IPS DF 6.9 (cell line): ENCODE measurements around the gene TNRC18.
"Not testable (repeated sequence)": the region's sequence is repeated elsewhere in the genome, so short reads cannot be mapped to it uniquely, and the experiment has no call there.

Experiments
- DNase-seq: peaks from one replicate; pipeline ENCODE4 v3.0.0-alpha.2; 2013; ENCODE audit warnings: low read depth, low spot score
- H3K27ac ChIP-seq: one replicate; pipeline ENCODE4 v1.5.1; 2013; ENCODE audit warnings: low read length, control low read depth
- H3K27me3 ChIP-seq: 2 replicates; pipeline ENCODE4 v1.6.1; 2013; ENCODE audit warnings: mild to moderate bottlenecking, low read length; ENCODE audit not compliant: control insufficient read depth, insufficient read depth
- H3K36me3 ChIP-seq: 2 replicates; pipeline ENCODE4 v1.6.1; 2013; ENCODE audit warnings: low read length; ENCODE audit not compliant: control insufficient read depth, insufficient read depth
- H3K4me1 ChIP-seq: 2 replicates; pipeline ENCODE4 v1.6.1; 2013; ENCODE audit warnings: low read length; ENCODE audit not compliant: control insufficient read depth, insufficient read depth
- H3K4me3 ChIP-seq: 2 replicates; pipeline ENCODE4 v1.5.1; 2013; ENCODE audit warnings: mild to moderate bottlenecking, low read length
- H3K9me3 ChIP-seq: 2 replicates; pipeline ENCODE4 v1.6.1; 2013; ENCODE audit warnings: low read length, inconsistent platforms; ENCODE audit not compliant: control insufficient read depth, insufficient read depth
- WGBS: extraction: QIAGEN DNeasy Blood & Tissue Kit; methylation state at CpG from one replicate; pipeline ENCODE4 v1.1.7; 2013; ENCODE audit warnings: mixed read lengths, missing lambda C conversion rate; ENCODE audit not compliant: insufficient read length, insufficient coverage; 5-methylcytosine and 5-hydroxymethylcytosine counted together

Gene TNRC18

DNA sequence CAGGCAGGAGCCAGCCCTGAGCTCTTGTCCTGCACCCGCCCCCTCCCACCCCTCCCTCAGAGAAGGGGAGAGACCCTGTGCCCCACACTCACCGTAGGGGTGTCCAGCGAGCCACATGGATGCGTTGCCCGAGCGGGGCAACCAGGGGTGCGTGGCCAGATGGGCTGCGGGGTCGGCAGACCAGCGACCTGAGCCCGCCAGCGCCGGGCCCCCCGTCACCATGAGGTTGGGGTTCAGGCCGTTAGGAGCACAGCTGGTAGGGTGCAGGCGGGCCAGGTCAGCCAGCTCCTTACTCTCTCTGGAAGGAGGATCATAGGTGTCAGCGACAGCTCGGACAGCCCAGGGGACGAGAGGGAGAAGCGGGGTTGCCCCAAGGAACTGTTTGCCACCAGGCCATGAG, 46.4 kb downstream of the TNRC18 start:
- Histone ChIP-seq H3K9me3 (no peaks in the 10 kb centered on the region), H3K4me1 (peaks cover 1% of the 10 kb centered on the region; the same call in 1 of the 2 replicates), H3K36me3 (no peaks in the 10 kb centered on the region; the same call in 1 of the 2 replicates), H3K4me3 (no peak overlapping the region), H3K27me3 (no peaks in the 10 kb centered on the region), H3K27ac (no peak overlapping the region)
- DNase-seq = no peak
- no CpG with 5 or more reads among the region's 20 CpGs for WGBS

- Histone ChIP-seq H3K27me3 (no peaks in the 10 kb centered on the region), H3K9me3 (no peaks in the 10 kb centered on the region), H3K27ac (no peak overlapping the region), H3K4me1 (peaks cover 1% of the 10 kb centered on the region; the same call in 1 of the 2 replicates), H3K4me3 (no peak overlapping the region), H3K36me3 (no peaks in the 10 kb centered on the region)
- no CpG with 5 or more reads among the region's 20 CpGs for WGBS
- no peak for DNase-seq
These were observed 47.7 kb downstream of the TNRC18 start for GRCh38 chr7:5375925-5376324.

DNA sequence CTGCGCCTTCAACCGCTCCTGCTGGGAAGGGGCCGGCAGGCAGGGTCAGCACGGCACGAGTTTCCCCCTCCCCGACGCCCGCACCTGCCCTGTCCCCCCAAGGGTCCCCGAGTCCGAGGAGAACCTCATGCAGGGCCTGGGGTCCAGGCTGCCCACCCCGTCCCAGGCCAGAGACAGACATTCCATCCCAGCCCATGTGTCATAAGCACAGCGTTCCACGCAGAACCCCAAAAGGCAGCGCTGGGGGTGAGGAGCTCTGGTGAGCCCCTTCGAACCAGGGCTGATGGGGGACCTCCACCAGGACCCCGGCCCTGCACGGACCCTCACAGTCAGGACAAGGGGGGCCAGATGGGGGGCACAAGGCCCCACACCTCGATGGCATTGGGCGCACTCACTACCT, 49.2 kb downstream of the TNRC18 start:
- no peaks in the 10 kb centered on the region for H3K36me3 ChIP-seq
- no peak for DNase-seq
- no peaks in the 10 kb centered on the region for H3K9me3 ChIP-seq
- peaks cover 1% of the 10 kb centered on the region; the same call in 1 of the 2 replicates for H3K4me1 ChIP-seq
- H3K27me3 ChIP-seq = no peaks in the 10 kb centered on the region
- no peak overlapping the region for H3K27ac ChIP-seq
- no CpG with 5 or more reads among the region's 19 CpGs for WGBS
- no peak overlapping the region for H3K4me3 ChIP-seq

DNA sequence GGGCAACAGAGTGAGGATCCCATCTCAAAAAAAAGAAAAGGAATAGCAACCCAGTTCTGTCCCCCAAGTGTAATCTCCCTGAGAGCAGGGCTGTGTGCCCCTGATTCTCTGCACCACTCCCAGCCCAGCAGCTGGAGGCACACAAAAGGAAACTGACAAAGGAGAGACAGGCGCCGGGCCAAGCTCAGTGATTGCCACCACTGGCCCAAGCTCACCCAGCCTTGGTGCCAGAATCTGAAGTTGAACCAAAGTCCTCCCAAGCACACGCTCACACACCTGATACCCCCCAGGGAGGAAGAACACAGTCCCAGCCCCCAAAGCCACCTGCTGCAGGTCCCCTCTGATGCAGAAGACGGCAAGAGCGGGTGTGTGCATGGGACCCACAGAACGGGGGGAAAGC, 50.3 kb downstream of the TNRC18 start:
- Histone ChIP-seq H3K36me3 (no peaks in the 10 kb centered on the region), H3K27me3 (no peaks in the 10 kb centered on the region), H3K9me3 (no peaks in the 10 kb centered on the region), H3K4me3 (no peak overlapping the region), H3K27ac (no peak overlapping the region), H3K4me1 (peaks cover 1% of the 10 kb centered on the region; the same call in 1 of the 2 replicates)
- WGBS = no CpG with 5 or more reads among the region's 6 CpGs
- no peak for DNase-seq

DNA sequence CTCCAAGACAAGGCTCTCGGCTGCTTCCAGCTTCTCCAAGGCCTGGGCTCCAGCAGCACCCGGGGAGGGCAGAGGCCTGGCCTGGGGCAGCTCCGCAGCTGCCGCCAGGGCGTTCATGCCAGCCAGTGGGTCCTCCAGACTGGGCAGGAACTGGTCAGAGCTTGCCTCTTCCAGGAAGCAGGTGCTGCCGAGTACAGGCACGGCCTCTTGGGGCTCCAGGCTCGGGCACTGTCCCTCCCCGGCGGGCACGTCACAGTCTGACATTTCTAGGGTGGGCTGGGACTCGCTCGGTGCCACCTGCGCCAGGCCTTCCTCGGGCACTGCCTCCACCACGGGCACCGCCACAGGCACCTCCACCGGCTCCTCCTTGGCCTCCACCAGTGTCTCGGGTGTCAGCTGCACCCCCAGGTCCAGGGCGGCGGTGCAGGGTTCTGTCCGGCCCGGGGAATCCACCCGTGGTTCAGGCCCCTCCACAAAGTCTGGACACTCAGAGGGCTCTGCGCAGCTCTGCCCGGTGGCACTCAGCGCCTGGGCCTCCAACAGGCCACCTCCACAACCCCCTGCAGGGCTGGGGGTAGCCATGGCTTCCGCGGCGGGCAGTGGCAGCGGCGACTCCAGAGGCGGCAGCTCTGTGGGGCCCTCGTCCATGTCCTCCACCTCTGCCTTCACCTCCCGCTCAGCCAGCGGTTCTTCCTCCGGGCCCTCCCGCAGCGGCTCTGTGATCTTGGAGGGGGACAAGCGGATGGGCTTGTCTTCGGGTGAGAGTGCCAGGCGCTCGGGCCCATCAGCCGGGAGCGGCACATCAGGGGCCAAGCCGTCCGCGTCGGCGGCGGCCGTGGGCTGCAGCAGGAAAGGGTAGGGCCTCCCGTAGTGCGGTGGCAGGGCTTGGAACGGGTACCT, 52.9 kb downstream of the TNRC18 start:
- Histone ChIP-seq H3K9me3 (no peaks in the 10 kb centered on the region), H3K27me3 (no peaks in the 10 kb centered on the region), H3K4me1 (no peaks in the 10 kb centered on the region), H3K36me3 (no peaks in the 10 kb centered on the region), H3K4me3 (no peak overlapping the region), H3K27ac (no peak overlapping the region)
- no CpG with 5 or more reads among the region's 55 CpGs for WGBS
- no peak for DNase-seq

GRCh38 chr7:5367661-5368060, 56.0 kb downstream of the TNRC18 start:
- Histone ChIP-seq H3K27me3 (no peaks in the 10 kb centered on the region), H3K27ac (no peak overlapping the region), H3K36me3 (no peaks in the 10 kb centered on the region), H3K4me1 (no peaks in the 10 kb centered on the region), H3K4me3 (no peak overlapping the region), H3K9me3 (no peaks in the 10 kb centered on the region)
- WGBS = no CpG with 5 or more reads among the region's 9 CpGs
- no peak for DNase-seq

DNA sequence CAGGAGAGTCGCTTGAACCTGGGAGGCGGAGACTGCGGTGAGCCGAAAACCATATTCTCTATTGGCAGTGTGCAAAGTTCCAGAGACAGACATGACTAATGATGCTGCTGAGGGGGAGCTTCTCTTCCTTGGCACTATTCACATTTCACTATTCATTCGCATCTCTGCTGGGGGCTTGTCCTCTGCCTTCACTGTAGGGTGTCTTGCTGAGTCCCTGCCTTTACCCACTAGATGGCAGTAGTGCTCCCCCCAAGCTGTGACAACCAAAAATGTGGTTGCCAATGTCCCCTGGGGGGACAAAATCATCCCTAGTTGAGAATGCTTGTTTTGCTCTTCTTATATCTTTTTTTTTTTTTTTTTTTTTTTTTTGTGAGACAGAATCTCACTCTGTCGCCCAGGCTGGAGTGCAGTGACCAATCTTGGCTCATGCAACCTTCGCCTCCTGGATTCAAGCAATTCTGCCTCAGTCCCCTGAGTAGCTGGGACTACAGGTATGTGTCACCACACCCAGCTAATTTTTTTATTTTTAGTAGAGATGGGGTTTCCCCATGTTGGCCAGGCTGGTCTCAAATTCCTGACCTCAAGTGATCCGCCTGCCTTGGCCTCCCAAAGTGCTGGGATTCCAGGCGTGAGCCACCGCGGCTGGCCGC, 57.5 kb downstream of the TNRC18 start:
- H3K4me3 ChIP-seq, H3K9me3 ChIP-seq, H3K27me3 ChIP-seq, H3K27ac ChIP-seq, H3K4me1 ChIP-seq, H3K36me3 ChIP-seq: not testable (repeated sequence)
- DNase-seq = peak; percentile 37
- no CpG with 5 or more reads among the region's 12 CpGs for WGBS

GRCh38 chr7:5363729-5364128, 59.9 kb downstream of the TNRC18 start:
- Histone ChIP-seq H3K27ac (no peak overlapping the region), H3K4me1 (no peaks in the 10 kb centered on the region), H3K27me3 (no peaks in the 10 kb centered on the region), H3K4me3 (no peak overlapping the region), H3K9me3 (no peaks in the 10 kb centered on the region), H3K36me3 (no peaks in the 10 kb centered on the region)
- WGBS = no CpG with 5 or more reads among the region's 8 CpGs
- DNase-seq = no peak

- no peaks in the 10 kb centered on the region for H3K36me3 ChIP-seq
- H3K4me1 ChIP-seq = no peaks in the 10 kb centered on the region
- WGBS = no CpG with 5 or more reads among the region's 18 CpGs
- H3K27ac ChIP-seq = no peak overlapping the region
- H3K9me3 ChIP-seq = no peaks in the 10 kb centered on the region
- H3K27me3 ChIP-seq = no peaks in the 10 kb centered on the region
- no peak for DNase-seq
- no peak overlapping the region for H3K4me3 ChIP-seq
These were observed 61.2 kb downstream of the TNRC18 start for GRCh38 chr7:5362466-5362865.

DNA sequence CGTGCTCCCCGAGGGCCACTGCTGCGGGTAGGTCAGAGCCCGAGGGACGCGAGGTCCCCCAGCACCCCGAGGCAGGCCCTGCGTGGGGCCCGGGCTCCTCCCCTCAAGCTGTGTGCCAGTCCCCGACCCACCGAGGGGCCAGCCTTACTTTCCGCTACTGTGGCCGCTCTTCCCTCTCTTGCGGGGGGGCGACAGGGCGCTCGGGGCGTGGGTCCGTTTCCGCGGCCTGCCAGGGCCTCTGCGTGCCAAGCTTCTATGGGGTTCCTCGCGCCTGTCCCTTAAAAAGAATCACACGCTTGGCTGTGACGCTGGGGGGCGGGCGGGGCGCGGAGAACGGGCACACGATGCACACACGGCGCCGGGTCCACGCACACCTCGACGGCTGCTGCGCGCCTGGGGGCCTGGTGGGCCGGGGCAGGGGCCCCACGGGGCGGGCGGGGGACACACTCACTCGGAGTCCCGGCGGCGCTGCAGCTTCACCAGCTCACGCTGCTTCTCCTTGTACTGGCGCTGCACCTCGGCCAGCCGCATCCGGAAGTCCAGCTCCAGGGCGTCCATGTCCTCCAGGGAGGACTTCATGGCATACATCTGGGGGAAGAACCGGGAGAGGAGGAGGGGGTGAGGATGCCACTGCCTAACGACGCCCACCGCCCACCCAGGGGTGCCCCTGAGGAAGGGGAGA, 62.0 kb downstream of the TNRC18 start:
- no peak overlapping the region for H3K4me3 ChIP-seq
- WGBS = no CpG with 5 or more reads among the region's 58 CpGs
- H3K9me3 ChIP-seq = no peaks in the 10 kb centered on the region
- DNase-seq = no peak
- no peaks in the 10 kb centered on the region for H3K27me3 ChIP-seq
- H3K36me3 ChIP-seq = no peaks in the 10 kb centered on the region
- no peaks in the 10 kb centered on the region for H3K4me1 ChIP-seq
- H3K27ac ChIP-seq = no peak overlapping the region
